GM18505 (cell line): Measurements from ENCODE around the gene TMEM239.

ENCODE experiments used
- ATAC-seq: cut with Tn5 transposase; IDR thresholded peaks from one replicate; pipeline ENCODE4 v1.9.1; 2021; ENCODE audit not compliant: unreplicated experiment
- POLR2A ChIP-seq: IDR thresholded peaks from 4 replicates; pipeline ENCODE4 v1.6.1; 2011; ENCODE audit warnings: borderline replicate concordance; ENCODE audit not compliant: insufficient read depth, insufficient read length; ENCODE audit errors: extremely low read depth

TMEM239 gene

GRCh38 chr20:2796011-2796660, 20.0 kb upstream of the TMEM239 start:
- no peak for ATAC-seq
- TF ChIP-seq POLR2A = no peak

- ATAC-seq = no peak
- no peak for TF ChIP-seq POLR2A
These were observed 18.8 kb upstream of the TMEM239 start for GRCh38 chr20:2797136-2797983.

GRCh38 chr20:2798095-2798805, 17.9 kb upstream of the TMEM239 start:
- TF ChIP-seq POLR2A = no peak
- no peak for ATAC-seq

- TF ChIP-seq POLR2A = no peak
- ATAC-seq = no peak
These were observed 17.4 kb upstream of the TMEM239 start for GRCh38 chr20:2798814-2799213.

GRCh38 chr20:2799271-2799670, 16.9 kb upstream of the TMEM239 start:
- no peak for TF ChIP-seq POLR2A
- ATAC-seq = no peak

- ATAC-seq = no peak
These were observed 16.3 kb upstream of the TMEM239 start for GRCh38 chr20:2799688-2800520.

GRCh38 chr20:2800521-2801285, 15.5 kb upstream of the TMEM239 start, which contains the start of gene CPXM1:
Gene CPXM1, minus strand, starts transcription at chr20:2800627. Its CDS starts 55 bp downstream, at chr20:2800572.
- TF ChIP-seq POLR2A = no peak
- ATAC-seq = no peak

More at GRCh38 chr20:2799688-2800520, 16.3 kb upstream of the TMEM239 start:
- no peak for TF ChIP-seq POLR2A

GRCh38 chr20:2801286-2801728, 14.9 kb upstream of the TMEM239 start:
- no peak for ATAC-seq
- no peak for TF ChIP-seq POLR2A

GRCh38 chr20:2804041-2804828, 11.9 kb upstream of the TMEM239 start:
- no peak for TF ChIP-seq POLR2A
- no peak for ATAC-seq

GRCh38 chr20:2804852-2805688, 11.1 kb upstream of the TMEM239 start:
- no peak for ATAC-seq
- TF ChIP-seq POLR2A = no peak
